AG04449 (cell line): ENCODE measurements around the gene ANKRD12.
"Not testable (repeated sequence)": the region's sequence is repeated elsewhere in the genome, so short reads cannot be mapped to it uniquely, and the experiment has no call there.

Experiments used
- CTCF ChIA-PET: fragments of 350-600 bp; formaldehyde crosslinking; extraction: SDS; loops from one replicate; lab custom pipeline; 2021; ENCODE audit warnings: antibody characterized with exemption; lab: Yijun Ruan, JAX
- POLR2A ChIA-PET: fragments of 400-600, 350-600 bp; formaldehyde crosslinking; extraction: SDS; loops from one replicate; lab custom pipeline; 2020; ENCODE audit warnings: antibody characterized with exemption, inconsistent platforms; lab: Yijun Ruan, JAX
- DNase-seq: peaks from one replicate; pipeline ENCODE4 v3.0.0-alpha.2; 2010; ENCODE audit warnings: low read depth, low spot score
- H3K4me3 ChIP-seq: 2 replicates; pipeline ENCODE4 v1.5.1; 2011; ENCODE audit warnings: low read depth, mild to moderate bottlenecking, control low read depth, low read length
- CTCF ChIP-seq: IDR thresholded peaks from one replicate; pipeline ENCODE4 v1.5.1; 2011; ENCODE audit warnings: mild to moderate bottlenecking, moderate library complexity, low read length, control low read depth, inconsistent platforms; ENCODE audit not compliant: insufficient read depth; ENCODE audit errors: missing control alignments

The ANKRD12 gene

GRCh38 chr18:9092665-9093064 lies 43.9 kb upstream of the ANKRD12 start:
- no peak for DNase-seq
- POLR2A ChIA-PET = no interaction called here

DNA sequence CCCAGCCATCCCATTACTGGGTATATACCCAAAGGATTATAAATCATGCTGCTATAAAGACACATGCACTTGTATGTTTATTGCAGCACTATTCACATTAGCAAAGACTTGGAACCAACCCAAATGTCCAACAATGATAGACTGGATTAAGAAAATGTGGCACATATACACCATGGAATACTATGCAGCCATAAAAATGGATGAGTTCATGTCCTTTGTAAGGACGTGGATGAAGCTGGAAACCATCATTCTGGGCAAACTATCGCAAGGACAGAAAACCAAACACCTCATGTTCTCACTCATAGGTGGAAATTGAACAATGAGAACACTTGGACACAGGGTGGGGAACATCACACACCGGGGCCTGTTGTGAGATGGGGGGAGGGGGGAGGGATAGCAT lies 43.5 kb upstream of the ANKRD12 start:
- POLR2A ChIA-PET, H3K4me3 ChIP-seq, DNase-seq: not testable (repeated sequence)
- CTCF ChIA-PET = interaction anchor here (0.6 to 1.7 kb wide), 2 partner anchors 19 to 389 kb away, joined by 3 to 7 read pairs; no protein-coding TSS in a partner anchor

More at GRCh38 chr18:9092665-9093064, 43.9 kb upstream of the ANKRD12 start:
- no peak overlapping the region for H3K4me3 ChIP-seq
- CTCF ChIA-PET = interaction anchor here (1.7 kb wide), 1 partner anchor 19 kb away, joined by 7 read pairs; no protein-coding TSS in a partner anchor
- no peak for TF ChIP-seq CTCF

- TF ChIP-seq CTCF = no peak
- CTCF ChIA-PET = interaction anchor here (0.7 to 1.7 kb wide), 2 partner anchors 21 kb away, joined by 3 to 7 read pairs; no protein-coding TSS in a partner anchor
- POLR2A ChIA-PET = interaction anchor here (1.2 kb wide), 1 partner anchor 9 kb away, joined by 5 read pairs; the partner anchor contains the start of gene NDUFV2
- H3K4me3 ChIP-seq = no peak overlapping the region
- peak; percentile 45 for DNase-seq
Measured at GRCh38 chr18:9094307-9095226, 42.0 kb upstream of the ANKRD12 start.

DNA sequence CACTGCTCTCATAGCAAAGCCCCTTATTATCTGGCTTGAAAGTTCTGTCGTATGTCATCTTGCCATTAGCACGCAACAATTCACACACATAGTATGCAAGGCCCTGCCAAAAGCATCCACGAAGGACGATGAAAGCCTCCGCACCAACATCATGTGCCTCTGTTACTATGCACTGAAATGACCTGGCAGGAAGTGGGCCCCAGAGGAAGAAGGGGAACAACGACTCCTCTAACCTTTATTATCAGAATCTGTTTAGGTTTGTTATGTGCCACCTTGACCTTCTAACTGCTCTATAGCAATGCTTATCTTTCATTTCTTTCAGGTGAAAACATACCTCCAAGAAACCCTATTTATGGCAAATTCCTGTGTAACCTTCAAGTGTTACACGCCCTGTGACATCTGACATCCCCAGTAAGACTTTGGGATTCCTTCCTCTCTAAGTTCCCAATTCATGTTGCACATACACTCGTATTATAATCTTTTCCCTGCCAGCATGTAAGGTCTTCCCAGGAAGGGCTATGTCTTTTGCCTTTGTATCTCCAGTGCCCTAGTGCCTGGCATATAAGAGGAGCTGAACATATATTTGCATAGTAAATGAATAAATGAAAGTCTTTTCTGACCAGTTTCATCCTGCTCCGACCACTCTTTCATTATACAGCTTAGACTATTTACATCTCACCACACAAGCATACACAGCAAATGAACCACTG lies 41.1 kb upstream of the ANKRD12 start:
- ChIA-PET POLR2A (no interaction called here), CTCF (interaction anchor here (0.7 to 1.2 kb wide), 3 partner anchors 10 to 22 kb away, joined by 3 to 4 read pairs (median 3); no protein-coding TSS in a partner anchor)
- H3K4me3 ChIP-seq = no peak overlapping the region
- TF ChIP-seq CTCF = no peak
- no peak for DNase-seq

- no peak overlapping the region for H3K4me3 ChIP-seq
- ChIA-PET CTCF (interaction anchor here (1.1 to 1.2 kb wide), 2 partner anchors 9 to 10 kb away, joined by 3 to 4 read pairs; no protein-coding TSS in a partner anchor), POLR2A (no interaction called here)
- no peak for TF ChIP-seq CTCF
- no peak for DNase-seq
Measured at GRCh38 chr18:9096007-9096371, 40.6 kb upstream of the ANKRD12 start.

DNA sequence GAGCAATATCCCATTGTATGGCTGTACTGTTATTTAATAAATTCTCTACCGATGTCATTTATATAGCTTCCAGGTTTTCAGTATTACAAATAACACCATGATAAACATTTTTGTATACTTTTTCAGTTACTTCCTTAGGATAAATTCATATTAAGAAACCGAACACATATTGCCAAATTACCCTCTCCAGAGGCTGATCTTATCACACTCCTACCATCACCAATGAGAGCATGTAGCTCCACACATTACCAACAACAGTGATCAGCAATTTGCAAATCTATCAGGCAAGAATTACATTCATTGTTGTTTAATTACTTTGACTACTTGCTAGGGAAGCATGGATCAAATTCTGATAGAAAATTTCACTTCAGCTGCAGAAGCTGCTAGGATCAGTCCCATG lies 39.9 kb upstream of the ANKRD12 start:
- ChIA-PET CTCF (interaction anchor here (1.2 kb wide), 1 partner anchor 8 kb away, joined by 4 read pairs; no protein-coding TSS in a partner anchor), POLR2A (no interaction called here)
- no peak for DNase-seq
- H3K4me3 ChIP-seq = no peak overlapping the region
- no peak for TF ChIP-seq CTCF
